DMS79 (cell line): ENCODE measurements around the gene APAF1.
A peak's percentile ranks its signal among the peaks of the same experiment; 100 is the strongest.
"Not testable (repeated sequence)": the region's sequence is repeated elsewhere in the genome, so short reads cannot be mapped to it uniquely, and the experiment has no call there.

Source experiments
- DNase-seq: peaks from one replicate; lab custom pipeline; 2025; lab: John Stamatoyannopoulos, UW

APAF1 gene

GRCh38 chr12:98730412-98730811 is 85.3 kb downstream of the APAF1 start:
- DNase-seq: no peak

- DNase-seq: no peak
Measured at GRCh38 chr12:98733667-98734350, 88.7 kb downstream of the APAF1 start.

- no peak for DNase-seq
Measured at GRCh38 chr12:98735821-98736220, 90.7 kb downstream of the APAF1 start.

GRCh38 chr12:98736352-98737321 is 91.5 kb downstream of the APAF1 start:
- DNase-seq: peak; percentile 91

- no peak for DNase-seq
Measured at GRCh38 chr12:98737322-98737712, 92.2 kb downstream of the APAF1 start.

GRCh38 chr12:98738002-98738401 is 92.9 kb downstream of the APAF1 start:
- no peak for DNase-seq

GRCh38 chr12:98738539-98738938 is 93.4 kb downstream of the APAF1 start:
- DNase-seq: peak; percentile 72

GRCh38 chr12:98740751-98741150 is 95.7 kb downstream of the APAF1 start:
- no peak for DNase-seq

- DNase-seq: no peak
Measured at GRCh38 chr12:98741196-98741555, 96.1 kb downstream of the APAF1 start.

- DNase-seq: peak; percentile 98
Measured at GRCh38 chr12:98741556-98742265, 96.6 kb downstream of the APAF1 start.

- DNase-seq: no peak
Measured at GRCh38 chr12:98743362-98743953, 98.4 kb downstream of the APAF1 start.

- DNase-seq: no peak
Measured at GRCh38 chr12:98744680-98745079, 99.6 kb downstream of the APAF1 start.

GRCh38 chr12:98745578-98746391 is 100.7 kb downstream of the APAF1 start:
- peak; percentile 28 for DNase-seq

GRCh38 chr12:98748463-98748862 is 103.4 kb downstream of the APAF1 start:
- no peak for DNase-seq

- DNase-seq: no peak
Measured at GRCh38 chr12:98750511-98750910, 105.4 kb downstream of the APAF1 start.

- DNase-seq: no peak
Measured at GRCh38 chr12:98751580-98752115, 106.6 kb downstream of the APAF1 start.

- DNase-seq: no peak
Measured at GRCh38 chr12:98752726-98753125, 107.6 kb downstream of the APAF1 start.

- no peak for DNase-seq
Measured at GRCh38 chr12:98754095-98754494, 109.0 kb downstream of the APAF1 start.

- not testable (repeated sequence) for DNase-seq
Measured at GRCh38 chr12:98755855-98756254, 110.8 kb downstream of the APAF1 start.

- no peak for DNase-seq
Measured at GRCh38 chr12:98757455-98757854, 112.4 kb downstream of the APAF1 start.

GRCh38 chr12:98758331-98758730 is 113.2 kb downstream of the APAF1 start:
- no peak for DNase-seq
